Neural cell (in vitro differentiated cells): ENCODE data around the gene ALDH4A1. TPM values are rescaled to one million over a fixed set of nuclear protein-coding genes. Genes with fewer than 3 reads are reported as not detected.

Source experiments
- H2AFZ ChIP-seq: fragments of 200-600, 300-800 bp; sonication (generic), shearing (Covaris generic); 2 replicates; pipeline ENCODE4 v1.6.0; 2014; ENCODE audit warnings: low read depth, mild to moderate bottlenecking, antibody characterized with exemption, low read length, moderate library complexity
- H3F3A ChIP-seq: fragments of 200-600 bp; shearing (Covaris generic); 2 replicates; pipeline ENCODE4 v1.6.1; 2016; ENCODE audit warnings: mild to moderate bottlenecking, moderate library complexity, mixed read lengths, antibody characterized with exemption, low read length; ENCODE audit not compliant: insufficient read depth, poor library complexity, severe bottlenecking
- H3K27ac ChIP-seq: fragments of 200-600, 300-800 bp; sonication (generic), shearing (Covaris generic); 2 replicates; pipeline ENCODE4 v1.5.1; 2014; ENCODE audit warnings: mild to moderate bottlenecking, low read length, moderate library complexity
- H3K27me3 ChIP-seq: fragments of 300-800, 200-600 bp; sonication (generic), shearing (Covaris generic); 2 replicates; pipeline ENCODE4 v1.6.0; 2014; ENCODE audit warnings: mild to moderate bottlenecking, low read depth, low read length, moderate library complexity; ENCODE audit not compliant: insufficient read depth
- H3K36me3 ChIP-seq: fragments of 300-800, 200-600 bp; sonication (generic), shearing (Covaris generic); 2 replicates; pipeline ENCODE4 v1.5.1; 2014; ENCODE audit warnings: mild to moderate bottlenecking, antibody characterized with exemption, low read length, moderate library complexity; ENCODE audit not compliant: insufficient read depth
- H3K4me2 ChIP-seq: fragments of 300-800, 200-600 bp; sonication (generic), shearing (Covaris generic); 2 replicates; pipeline ENCODE4 v1.6.0; 2014; ENCODE audit warnings: mild to moderate bottlenecking, low read length
- H3K4me3 ChIP-seq: fragments of 300-800, 200-600 bp; sonication (generic), shearing (Covaris generic); 2 replicates; pipeline ENCODE4 v1.5.1; 2014; ENCODE audit warnings: mild to moderate bottlenecking, low read length, moderate library complexity
- H3K79me2 ChIP-seq: fragments of 200-600 bp; shearing (Covaris generic); replicated peaks from 2 replicates; pipeline ENCODE4 v1.6.0; 2014; ENCODE audit warnings: mild to moderate bottlenecking, low read length, moderate library complexity; ENCODE audit not compliant: insufficient read depth
- H3K9ac ChIP-seq: fragments of 300-800, 200-600 bp; sonication (generic), shearing (Covaris generic); 2 replicates; pipeline ENCODE4 v1.6.1; 2016; ENCODE audit warnings: mild to moderate bottlenecking, low read length, mixed read lengths
- H3K9me2 ChIP-seq: fragments of 200-600 bp; shearing (Covaris generic); 2 replicates; pipeline ENCODE4 v1.6.1; 2016; ENCODE audit warnings: mild to moderate bottlenecking, low read length, mixed read lengths; ENCODE audit not compliant: insufficient read depth
- H3K9me3 ChIP-seq: fragments of 200-600, 300-800 bp; sonication (generic), shearing (Covaris generic); 2 replicates; pipeline ENCODE4 v1.6.1; 2016; ENCODE audit warnings: mild to moderate bottlenecking, mixed run types, low read length, moderate library complexity, mixed read lengths
- H4K20me1 ChIP-seq: fragments of 200-600 bp; shearing (Covaris generic); 2 replicates; pipeline ENCODE4 v1.6.1; 2016; ENCODE audit warnings: mild to moderate bottlenecking, mixed run types; ENCODE audit not compliant: insufficient read depth
- CTCF ChIP-seq: fragments of 450-650 bp; IDR thresholded peaks from 2 replicates; pipeline ENCODE4 v1.5.1; 2014; ENCODE audit warnings: antibody characterized with exemption, mild to moderate bottlenecking, moderate library complexity; ENCODE audit not compliant: poor library complexity, severe bottlenecking
- EP300 ChIP-seq: fragments of 450-650 bp; conservative IDR thresholded peaks from 2 replicates; pipeline ENCODE4 v1.6.1; 2014; ENCODE audit warnings: antibody characterized with exemption, mild to moderate bottlenecking, moderate library complexity; ENCODE audit not compliant: poor library complexity, severe bottlenecking
- EZH2 ChIP-seq: fragments of 200-600, 300-800 bp; shearing (Covaris generic), sonication (generic); IDR thresholded peaks from 2 replicates; pipeline ENCODE4 v1.6.1; 2014; ENCODE audit warnings: antibody characterized with exemption, low read length, borderline replicate concordance, mild to moderate bottlenecking; ENCODE audit not compliant: insufficient read depth, poor library complexity, severe bottlenecking
- MXI1 ChIP-seq: fragments of 450-650 bp; conservative IDR thresholded peaks from 2 replicates; pipeline ENCODE4 v1.6.1; 2014; ENCODE audit warnings: antibody characterized with exemption, mild to moderate bottlenecking; ENCODE audit not compliant: poor library complexity, severe bottlenecking
- POLR2AphosphoS5 ChIP-seq: IDR thresholded peaks from 2 replicates; pipeline ENCODE4 v1.6.1; 2012
- RAD21 ChIP-seq: fragments of 450-650 bp; conservative IDR thresholded peaks from 2 replicates; pipeline ENCODE4 v1.6.1; 2014; ENCODE audit warnings: antibody characterized with exemption, mild to moderate bottlenecking, moderate library complexity
- REST ChIP-seq: IDR thresholded peaks from 2 replicates; pipeline ENCODE4 v1.6.1; 2012; ENCODE audit warnings: borderline replicate concordance
- SMC3 ChIP-seq: fragments of 450-650 bp; conservative IDR thresholded peaks from 2 replicates; pipeline ENCODE4 v1.6.1; 2014; ENCODE audit warnings: antibody characterized with exemption, mild to moderate bottlenecking, moderate library complexity; ENCODE audit not compliant: poor library complexity
- TAF1 ChIP-seq: IDR thresholded peaks from 2 replicates; pipeline ENCODE4 v1.6.1; 2012; ENCODE audit warnings: low read depth
- polyA plus RNA-seq: library from polyadenylated mRNA; depleted of rRNA; stranded (reverse); fragments of >200 nt; gene quantifications from 2 replicates; pipeline ENCODE4 v1.2.3, GENCODE V29; 2014

ALDH4A1 gene
- polyA plus RNA-seq, 1 donor from 2014 or later: 11.0 TPM

GRCh38 chr1:18881164-18881563 is 21.2 kb downstream of the ALDH4A1 start:
- Histone ChIP-seq H3K9me3 (no peaks in the 10 kb centered on the region), H3K4me2 (no peak overlapping the region), H3K36me3 (no peaks in the 10 kb centered on the region), H3F3A (no peaks in the 10 kb centered on the region), H3K27ac (no peak overlapping the region), H3K4me3 (no peak overlapping the region), H3K9ac (no peak overlapping the region), H3K79me2 (no peaks in the 10 kb centered on the region), H4K20me1 (no peaks in the 10 kb centered on the region), H3K27me3 (no peaks in the 10 kb centered on the region), H3K9me2 (no peaks in the 10 kb centered on the region), H2AFZ (no peak overlapping the region)
- TF ChIP-seq EP300: no peak
- TF ChIP-seq EZH2: no peak
- no peak for TF ChIP-seq POLR2AphosphoS5
- TF ChIP-seq RAD21: no peak
- no peak for TF ChIP-seq SMC3

GRCh38 chr1:18880585-18880984 is 21.8 kb downstream of the ALDH4A1 start:
- no peaks in the 10 kb centered on the region for H3K36me3 ChIP-seq
- no peak for TF ChIP-seq SMC3

GRCh38 chr1:18879791-18880309 is 22.5 kb downstream of the ALDH4A1 start:
- no peak overlapping the region for H3K27ac ChIP-seq
- no peak overlapping the region for H3K9ac ChIP-seq
- no peak overlapping the region for H3K4me3 ChIP-seq
- H3K36me3 ChIP-seq: no peaks in the 10 kb centered on the region
- no peak for TF ChIP-seq EP300
- TF ChIP-seq SMC3: no peak
- TF ChIP-seq MXI1: no peak
- no peak for TF ChIP-seq POLR2AphosphoS5
- H3K79me2 ChIP-seq: no peaks in the 10 kb centered on the region
- H3F3A ChIP-seq: no peaks in the 10 kb centered on the region
- H3K9me2 ChIP-seq: no peaks in the 10 kb centered on the region
- H3K4me2 ChIP-seq: no peak overlapping the region
- no peaks in the 10 kb centered on the region for H3K9me3 ChIP-seq
- H3K27me3 ChIP-seq: no peaks in the 10 kb centered on the region
- H4K20me1 ChIP-seq: no peaks in the 10 kb centered on the region
- no peak overlapping the region for H2AFZ ChIP-seq

More at GRCh38 chr1:18880585-18880984, 21.8 kb downstream of the ALDH4A1 start:
- Histone ChIP-seq H3K4me3 (no peak overlapping the region), H3K27ac (no peak overlapping the region), H3K9ac (no peak overlapping the region), H3K9me2 (no peaks in the 10 kb centered on the region), H3K79me2 (no peaks in the 10 kb centered on the region), H3K4me2 (no peak overlapping the region), H3K9me3 (no peaks in the 10 kb centered on the region), H2AFZ (no peak overlapping the region), H3K27me3 (no peaks in the 10 kb centered on the region), H4K20me1 (no peaks in the 10 kb centered on the region), H3F3A (no peaks in the 10 kb centered on the region)

GRCh38 chr1:18879215-18879790 is 23.1 kb downstream of the ALDH4A1 start:
- TF ChIP-seq EZH2: no peak
- no peak for TF ChIP-seq REST
- TF ChIP-seq MXI1: no peak
- no peak for TF ChIP-seq POLR2AphosphoS5
- TF ChIP-seq RAD21: no peak
- TF ChIP-seq CTCF: no peak
- no peak for TF ChIP-seq EP300
- TF ChIP-seq SMC3: no peak
- no peak for TF ChIP-seq TAF1
- Histone ChIP-seq H3K4me3 (no peak overlapping the region), H3K9ac (no peak overlapping the region), H3K36me3 (no peaks in the 10 kb centered on the region), H3K9me2 (no peaks in the 10 kb centered on the region), H3K27ac (no peak overlapping the region), H3F3A (no peaks in the 10 kb centered on the region), H4K20me1 (no peaks in the 10 kb centered on the region), H3K9me3 (no peaks in the 10 kb centered on the region), H3K79me2 (no peaks in the 10 kb centered on the region), H3K27me3 (no peaks in the 10 kb centered on the region), H3K4me2 (no peak overlapping the region), H2AFZ (no peak overlapping the region)
